ENCODE measurements around the gene ZNF853. TPM values are rescaled to one million over a fixed set of nuclear protein-coding genes. Genes with fewer than 3 reads are reported as not detected.

Gene ZNF853
- total and polyA plus RNA-seq, 10 of the 15 experiments (the other 5 are each of a cell fraction or from before 2014, with no cell fraction given): 0.04 to 0.26 (median 0.05) TPM; not detected in 4

GRCh38 chr7:6613706-6614105, 1.7 kb upstream of the ZNF853 start:
- Histone ChIP-seq H4K20me1 (ENCODE audit: control insufficient read depth, insufficient read depth) (no peaks in the 10 kb centered on the region), H3K4me2 (ENCODE audit: control insufficient read depth, insufficient read depth) (no peak overlapping the region), H3K27me3 (replicated peaks in 1 of 2; ENCODE audit: control insufficient read depth in 2 of 2, insufficient read depth in 2 of 2, low read length in 1 of 2) (peaks cover 0 to 10% of the 10 kb centered on the region in 2 experiments; a peak in 3 of 4 replicates), H3K27ac (ENCODE audit: control insufficient read depth, insufficient read depth) (no peak overlapping the region), H2AFZ (ENCODE audit: control insufficient read depth, low read depth, low read length) (no peak overlapping the region), H3K9me3 (replicated peaks; ENCODE audit: control insufficient read depth, insufficient read depth, low read length) (no peaks in the 10 kb centered on the region), H3K36me3 (ENCODE audit: control insufficient read depth in 2 of 2, insufficient read depth in 2 of 2, low read length in 1 of 2) (no peaks in the 10 kb centered on the region), H3K4me1 (ENCODE audit: control insufficient read depth, insufficient read depth, low read length) (no peaks in the 10 kb centered on the region; the same call in 1 of the 2 replicates), H3K9ac (ENCODE audit: control insufficient read depth, insufficient read depth, low read length) (no peak overlapping the region), H3K4me3 (no peak overlapping the region), H3K79me2 (ENCODE audit: control insufficient read depth, insufficient read depth, low read length) (no peaks in the 10 kb centered on the region)
- intact Hi-C loops (cut with micrococcal nuclease; ENCODE audit: unreplicated experiment) (no loop called here), in situ Hi-C loops (cut with MboI) (no loop called here)
- FAIRE-seq (no peak), DNase-seq (ENCODE audit: low read depth, low spot score) (no peak), ATAC-seq (no peak)
- 0% methylated on average over 2 of the region's 2 CpGs for WGBS (ENCODE audit: insufficient coverage, insufficient replicate concordance, low lambda C conversion rate, missing lambda C conversion rate)
- ChIA-PET POLR2A (no interaction called here), RAD21 (ENCODE audit: unreplicated experiment) (no interaction called here), CTCF (no interaction called here), SMC1A (ENCODE audit: uncharacterized antibody, unreplicated experiment) (no interaction called here)
- BruUV-seq (replicated peaks): no TSS peak
- TF ChIP-seq MYB (IDR thresholded peaks at IDR 0.05; ENCODE audit: borderline replicate concordance, low read depth, low read length): no peak
- TF ChIP-seq E2F8 (IDR thresholded peaks at IDR 0.05; ENCODE audit: low read depth, partially characterized antibody): no peak
- no peak for TF ChIP-seq CHD1 (IDR thresholded peaks at IDR 0.05; ENCODE audit: low read depth, low read length)
- TF ChIP-seq HSF1 (IDR thresholded peaks at IDR 0.05; ENCODE audit: low read depth, low read length): no peak
- TF ChIP-seq REST (IDR thresholded peaks at IDR 0.05; ENCODE audit: low read depth, low read length): no peak
- TF ChIP-seq MEF2B (IDR thresholded peaks at IDR 0.05; ENCODE audit: partially characterized antibody, poor library complexity, severe bottlenecking): no peak
- no peak for TF ChIP-seq HCFC1 (IDR thresholded peaks at IDR 0.05; ENCODE audit: low read length)
- TF ChIP-seq RBBP5 (conservative IDR thresholded peaks at IDR 0.05): no peak
- TF ChIP-seq ATF2 (IDR thresholded peaks at IDR 0.05; ENCODE audit: low read length): no peak
- no peak for TF ChIP-seq HDAC2 (IDR thresholded peaks at IDR 0.05)
- no peak for TF ChIP-seq RAD51 (IDR thresholded peaks at IDR 0.05)
- TF ChIP-seq CHD2 (IDR thresholded peaks at IDR 0.05; ENCODE audit: borderline replicate concordance, low read depth, low read length): no peak
- no peak for TF ChIP-seq PAX5 (IDR thresholded peaks at IDR 0.05; ENCODE audit: borderline replicate concordance, low read depth, low read length)
- TF ChIP-seq JUND (IDR thresholded peaks at IDR 0.05; ENCODE audit: low read depth, low read length): no peak
- TF ChIP-seq SPI1 (IDR thresholded peaks at IDR 0.05; ENCODE audit: borderline replicate concordance, insufficient read depth, low read depth, low read length): no peak
- TF ChIP-seq RAD21 (IDR thresholded peaks at IDR 0.05; ENCODE audit: insufficient read depth, low read depth, low read length): no peak
- TF ChIP-seq TCF12 (IDR thresholded peaks at IDR 0.05; ENCODE audit: low read depth, low read length): no peak
